Measurements from ENCODE around the gene STXBP4.

STXBP4 gene

DNA sequence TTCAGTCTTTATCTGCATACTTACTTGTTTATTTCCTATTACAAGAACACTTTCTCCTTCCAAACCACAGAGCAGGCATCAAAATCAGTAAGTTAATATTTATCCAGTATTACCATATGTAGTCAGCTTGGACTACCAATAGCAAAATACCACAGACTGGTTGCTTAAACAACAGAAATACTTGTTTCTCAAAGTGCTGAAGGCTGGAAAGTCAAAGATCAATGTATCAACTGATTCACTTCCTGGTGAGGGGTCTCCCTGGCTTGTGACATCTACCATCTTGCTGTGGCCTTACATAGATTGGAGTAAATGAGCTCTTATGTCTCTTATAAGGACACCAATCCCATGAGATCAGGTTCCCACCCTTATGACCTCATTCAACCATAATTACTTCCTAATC lies 2.6 kb downstream of the STXBP4 start:
- no peak for DNase-seq

DNA sequence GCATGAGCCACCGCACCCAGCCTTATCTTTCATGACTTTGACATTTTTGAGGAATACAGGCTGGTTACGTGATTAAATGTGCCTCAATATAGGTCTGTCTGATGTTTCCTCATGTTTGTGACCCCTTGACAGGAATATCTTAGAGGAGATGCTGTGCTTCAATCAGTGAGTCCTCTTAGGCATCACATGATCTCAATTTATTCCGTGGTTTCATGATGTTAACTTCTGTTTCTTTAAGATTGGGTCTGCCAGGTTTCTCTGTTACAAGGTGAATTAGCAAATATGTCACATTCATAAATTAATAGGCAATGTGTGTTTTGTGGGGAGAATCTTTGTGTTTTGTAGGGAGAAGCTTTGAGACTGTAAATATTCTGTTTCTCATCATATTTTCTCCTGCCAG lies 3.3 kb downstream of the STXBP4 start:
- no peak for DNase-seq

DNA sequence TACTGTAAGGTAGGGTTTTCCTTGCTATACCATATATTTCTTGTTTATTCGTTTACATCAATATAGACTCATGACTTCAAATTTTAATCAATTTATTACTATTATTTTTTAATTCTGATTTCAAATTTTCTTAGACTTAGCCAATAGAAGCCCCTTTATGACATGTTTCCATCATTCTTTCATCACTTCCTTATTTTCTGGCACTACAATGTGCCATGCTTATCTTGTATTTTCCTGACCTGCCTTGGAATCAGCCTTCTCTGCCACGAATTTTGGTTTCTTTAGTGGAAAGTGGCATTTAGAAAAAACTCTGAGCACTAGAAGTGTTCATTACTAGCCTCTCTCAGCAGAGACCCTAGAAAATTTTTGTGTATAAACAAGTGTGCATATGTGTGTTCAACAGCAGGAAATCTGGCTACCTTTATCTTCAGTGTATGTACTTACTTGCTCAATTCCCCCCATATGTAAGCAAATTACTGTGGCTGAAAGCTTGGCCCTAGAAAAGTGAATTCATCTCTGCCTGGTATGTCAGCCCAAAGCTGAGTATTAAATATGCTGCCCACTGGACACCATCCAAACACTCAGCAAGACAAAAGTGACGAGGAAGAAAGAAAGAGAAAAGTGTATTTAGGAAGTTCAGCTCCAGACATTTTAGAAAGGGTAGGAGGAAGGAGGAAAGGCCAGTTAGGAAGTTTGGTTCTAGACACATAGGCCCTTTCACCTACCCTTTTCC lies 4.0 kb downstream of the STXBP4 start:
- DNase-seq = no peak

GRCh38 chr17:54974759-54975158 lies 6.2 kb downstream of the STXBP4 start:
- DNase-seq = no peak

DNA sequence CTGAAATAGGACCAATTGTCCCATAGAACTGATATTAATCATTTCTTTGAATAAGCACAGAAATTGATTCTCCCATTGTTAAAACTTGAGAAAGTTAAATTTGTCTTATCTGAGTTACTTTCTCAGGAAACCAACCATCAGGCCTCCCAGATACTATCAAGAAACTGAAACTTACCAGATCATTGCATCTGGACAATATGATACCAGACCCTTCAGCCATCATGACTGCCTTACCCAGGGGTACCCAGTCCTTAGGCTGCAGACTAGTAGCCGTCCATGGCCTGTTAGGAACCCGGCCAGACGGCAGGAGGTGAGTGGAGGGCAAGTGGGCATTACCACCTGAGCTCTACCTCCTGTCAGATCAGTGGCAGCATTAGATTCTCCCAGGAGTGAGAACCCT lies 7.8 kb downstream of the STXBP4 start:
- DNase-seq = no peak

DNA sequence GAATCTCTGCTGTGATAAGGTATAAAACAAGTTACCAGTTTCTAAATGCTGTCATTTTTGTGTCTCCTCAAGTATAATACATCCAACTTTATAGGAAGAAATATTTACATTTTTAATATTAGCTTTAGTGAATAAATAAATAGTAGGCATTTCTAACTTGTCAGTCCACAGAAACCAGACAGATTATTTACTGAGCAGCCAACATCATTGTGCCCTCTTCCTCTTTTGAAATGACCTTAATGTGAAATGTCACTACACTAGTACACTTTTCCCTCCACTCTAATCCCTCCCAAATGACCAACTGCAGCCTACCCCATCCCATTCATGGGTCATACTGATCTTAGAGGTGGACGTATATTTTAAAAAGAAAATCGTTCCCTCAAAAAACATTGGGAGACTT lies 9.2 kb downstream of the STXBP4 start:
- DNase-seq = no peak

GRCh38 chr17:54979657-54980056 lies 11.1 kb downstream of the STXBP4 start:
- DNase-seq = no peak

DNA sequence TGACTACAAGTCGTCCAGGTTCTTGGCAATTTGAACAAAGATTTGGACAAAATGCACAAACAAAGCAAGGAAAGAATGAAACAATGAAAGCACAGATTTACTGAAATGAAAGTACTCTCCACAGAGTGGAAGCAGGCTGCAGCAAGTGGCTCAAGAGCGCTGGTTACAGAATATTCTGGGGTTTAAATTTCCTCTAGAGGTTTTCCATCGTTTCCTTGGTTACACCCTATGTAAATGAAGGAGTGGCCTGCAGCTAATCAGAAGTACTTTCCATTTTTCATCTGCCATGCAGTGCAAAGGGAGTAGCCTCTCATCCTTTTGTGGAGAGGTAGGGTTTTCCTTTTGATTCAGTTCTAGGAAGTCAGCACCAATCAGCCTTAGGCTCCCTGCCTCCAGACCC lies 11.8 kb downstream of the STXBP4 start:
- DNase-seq = no peak

- no peak for DNase-seq
These were observed 13.8 kb downstream of the STXBP4 start for GRCh38 chr17:54982399-54982798.

DNA sequence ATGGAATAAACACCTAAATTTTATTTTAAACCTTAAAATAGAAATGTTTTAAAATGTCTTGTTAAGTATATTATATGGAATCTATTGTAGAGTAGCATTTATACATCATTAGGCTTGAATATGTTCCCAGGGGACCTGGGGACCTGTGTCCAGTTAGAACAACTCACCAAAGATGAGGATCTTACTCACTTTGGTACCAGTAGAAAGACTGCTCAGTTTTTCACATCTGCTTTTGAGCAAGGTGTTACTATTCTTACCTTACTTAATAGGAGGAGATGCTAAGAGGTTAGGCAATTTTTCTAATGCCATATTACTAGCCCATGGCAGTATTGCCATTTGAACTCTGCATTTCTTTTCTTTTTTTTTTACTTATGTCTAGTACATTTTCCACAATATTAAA lies 14.7 kb downstream of the STXBP4 start:
- no peak for DNase-seq

- DNase-seq = no peak
These were observed 16.9 kb downstream of the STXBP4 start for GRCh38 chr17:54985476-54985875.

DNA sequence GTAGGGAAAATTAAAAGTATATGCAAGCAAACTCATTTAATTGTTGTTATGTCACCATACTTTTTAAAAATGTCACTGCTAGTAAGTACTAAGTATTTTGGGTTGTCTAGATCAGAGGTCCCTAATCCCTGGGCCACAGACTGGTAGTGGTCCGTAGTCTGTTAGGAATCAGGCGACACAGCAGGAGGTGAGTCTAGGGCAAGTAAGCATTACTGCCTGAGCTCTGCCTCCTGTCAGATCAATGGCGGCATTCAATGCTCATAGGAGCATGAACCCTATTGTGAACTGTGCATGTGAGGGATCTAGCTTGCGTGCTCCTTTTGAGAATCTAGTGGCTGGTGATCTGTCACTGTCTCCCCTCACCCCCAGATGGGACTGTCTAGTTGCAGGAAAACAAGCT lies 21.6 kb downstream of the STXBP4 start:
- no peak for DNase-seq

GRCh38 chr17:54991567-54991966 lies 23.0 kb downstream of the STXBP4 start:
- DNase-seq = no peak

DNA sequence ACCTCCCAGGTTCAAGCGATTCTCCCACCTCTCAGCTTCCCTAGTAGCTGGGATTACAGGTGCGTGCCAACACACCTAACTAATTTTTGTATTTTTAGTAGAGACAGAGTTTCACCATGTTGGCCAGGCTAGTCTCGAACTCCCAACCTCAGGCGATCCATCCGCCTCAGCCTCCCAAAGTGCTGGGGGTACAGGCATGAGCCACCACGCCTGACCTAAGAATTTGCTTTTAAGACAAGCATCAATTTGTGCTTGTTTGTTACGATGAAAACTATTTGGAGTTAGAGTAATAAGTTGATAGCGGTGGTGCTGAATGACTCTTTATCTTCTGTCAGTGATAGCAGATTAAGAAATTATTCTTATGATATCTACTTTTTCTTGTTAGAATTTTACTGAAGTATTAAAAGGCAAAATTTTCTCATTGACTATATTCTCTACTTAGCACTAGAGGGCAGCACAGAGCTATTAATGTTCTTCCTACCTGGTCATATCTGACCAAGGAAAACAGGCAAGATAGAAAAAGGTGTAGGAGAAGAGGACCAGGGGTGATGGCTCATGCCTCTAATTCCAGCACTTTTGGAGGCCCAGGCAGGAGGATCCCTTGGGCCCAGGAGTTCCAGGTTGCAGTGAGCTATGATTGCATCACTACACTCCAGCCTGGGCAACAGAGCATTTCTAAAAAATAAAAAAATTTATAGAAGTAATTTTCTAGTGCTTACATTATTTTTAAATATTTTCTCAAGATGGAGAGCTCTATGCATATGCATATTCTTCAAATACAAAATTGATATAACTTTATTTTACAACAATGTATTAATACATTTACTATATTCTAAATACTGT lies 24.5 kb downstream of the STXBP4 start:
- peak; percentile 62 to 77 (median 64) for DNase-seq

- no peak for DNase-seq
These were observed 27.9 kb downstream of the STXBP4 start for GRCh38 chr17:54996441-54996840.

DNA sequence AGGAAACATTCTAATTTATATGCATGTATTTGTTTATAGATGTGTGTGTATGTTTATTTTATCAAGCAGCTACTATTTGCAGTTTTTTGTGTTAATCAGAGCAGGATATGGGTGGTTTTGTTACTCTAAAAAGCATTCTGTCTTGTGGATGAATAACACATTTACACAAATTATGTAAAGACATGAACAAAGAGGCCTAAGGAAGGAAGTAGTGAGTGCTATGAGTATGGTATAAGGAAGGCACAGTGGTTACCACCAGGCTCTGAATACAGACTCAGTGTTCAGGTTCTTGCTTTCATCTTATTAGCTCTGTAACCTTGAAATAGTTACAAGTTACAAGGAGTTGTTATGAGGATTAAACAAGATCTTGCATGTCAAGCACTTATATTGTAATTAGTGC lies 33.9 kb downstream of the STXBP4 start:
- no peak for DNase-seq

- DNase-seq = no peak
These were observed 35.9 kb downstream of the STXBP4 start for GRCh38 chr17:55004484-55004883.

GRCh38 chr17:55005520-55005919 lies 37.0 kb downstream of the STXBP4 start:
- peak; percentile 24 to 29 (median 25) for DNase-seq

DNA sequence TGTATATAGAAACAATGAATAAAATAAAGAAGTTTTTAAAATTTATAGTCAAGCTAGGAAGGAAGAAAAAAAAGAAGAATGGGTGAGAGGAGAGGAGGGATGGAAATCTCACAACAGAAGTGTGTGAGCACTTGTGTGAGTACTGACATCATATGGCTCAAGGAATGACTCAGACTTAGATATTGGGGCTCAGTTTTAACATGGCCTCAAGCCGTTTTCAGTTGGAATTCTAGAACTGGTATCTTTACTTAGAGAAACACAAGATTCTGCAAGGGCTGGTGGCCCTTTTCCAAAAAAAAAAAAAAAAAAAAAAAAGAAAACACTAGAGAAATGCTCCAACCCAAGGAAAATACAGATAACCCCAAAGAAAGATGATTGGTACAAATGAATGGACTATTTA lies 55.1 kb downstream of the STXBP4 start:
- no peak for DNase-seq

GRCh38 chr17:55037828-55038227 lies 69.3 kb downstream of the STXBP4 start:
- DNase-seq = no peak

DNA sequence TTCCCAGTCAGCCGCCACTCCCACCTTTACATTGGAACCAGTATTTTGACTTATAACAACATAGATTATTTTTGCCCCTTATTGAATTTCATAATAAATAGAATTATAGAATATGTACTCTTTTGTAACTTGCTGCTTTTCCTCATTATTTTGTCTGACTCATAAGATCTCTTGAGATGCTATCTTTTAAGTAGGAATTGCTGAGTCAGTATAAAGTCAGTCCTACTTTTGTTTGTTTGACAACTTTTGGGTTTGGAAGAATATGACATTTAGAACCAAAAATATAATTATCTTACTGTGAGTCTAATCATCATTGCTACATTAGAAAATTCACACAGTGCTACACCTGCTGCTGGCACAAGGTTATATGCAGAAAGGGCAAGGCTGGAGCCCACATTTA lies 69.7 kb downstream of the STXBP4 start:
- no peak for DNase-seq

DNA sequence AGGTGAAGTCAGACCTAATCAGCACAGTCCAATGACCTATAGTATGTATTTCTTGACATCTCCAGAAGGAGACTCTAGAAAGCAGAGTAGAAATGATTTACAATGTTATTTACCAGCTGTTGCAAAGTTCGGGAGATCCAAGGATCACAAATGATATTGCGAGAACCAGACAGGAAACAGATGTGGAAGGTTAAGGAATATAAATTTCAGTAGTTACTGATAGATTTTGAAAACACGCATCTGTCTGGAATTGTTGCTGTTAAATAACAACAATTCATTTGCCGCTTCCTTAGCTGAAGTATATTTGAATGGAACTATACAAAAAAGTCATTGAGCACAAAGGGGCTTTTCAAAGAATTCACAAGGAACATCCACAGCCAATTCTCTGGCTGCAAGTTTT lies 72.0 kb downstream of the STXBP4 start:
- DNase-seq = no peak

DNA sequence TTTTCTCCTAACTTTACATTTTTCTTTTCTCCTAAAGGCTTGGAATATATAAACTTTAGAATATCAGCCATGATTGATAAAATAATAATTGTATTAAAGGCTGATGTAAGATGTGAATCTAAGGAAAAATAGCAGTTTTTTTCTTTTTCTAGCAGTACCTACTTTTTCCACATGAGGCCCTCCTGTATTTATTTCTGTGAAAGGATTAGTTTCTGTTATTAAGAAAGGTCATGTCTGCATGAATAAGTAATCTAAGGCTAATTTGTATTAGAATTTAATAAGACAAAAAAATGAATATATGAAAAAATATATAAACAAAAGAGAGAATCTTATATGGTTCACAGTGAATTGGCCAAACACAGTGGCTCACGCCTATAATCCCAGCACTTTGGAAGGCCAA lies 85.3 kb downstream of the STXBP4 start:
- DNase-seq = peak in 2 of 3 donors; percentile 6 to 31

DNA sequence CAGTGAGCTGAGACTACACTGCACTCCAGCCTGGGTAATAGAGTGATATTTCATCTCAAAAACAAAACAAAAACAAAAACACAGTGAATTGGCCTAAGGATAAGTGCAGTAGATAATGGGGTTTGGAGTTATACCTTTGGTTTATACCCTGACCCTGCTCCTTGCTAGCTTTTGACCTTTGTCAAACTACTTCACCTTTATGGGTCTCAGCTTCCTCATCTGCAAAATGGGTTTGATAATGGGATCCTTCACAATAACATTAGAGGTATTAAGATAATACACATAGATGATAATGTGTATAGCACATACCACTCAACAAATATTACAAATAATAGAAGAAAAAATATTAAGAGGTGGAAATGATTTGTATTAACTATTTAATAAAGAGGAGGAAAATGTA lies 85.9 kb downstream of the STXBP4 start:
- no peak for DNase-seq

DNA sequence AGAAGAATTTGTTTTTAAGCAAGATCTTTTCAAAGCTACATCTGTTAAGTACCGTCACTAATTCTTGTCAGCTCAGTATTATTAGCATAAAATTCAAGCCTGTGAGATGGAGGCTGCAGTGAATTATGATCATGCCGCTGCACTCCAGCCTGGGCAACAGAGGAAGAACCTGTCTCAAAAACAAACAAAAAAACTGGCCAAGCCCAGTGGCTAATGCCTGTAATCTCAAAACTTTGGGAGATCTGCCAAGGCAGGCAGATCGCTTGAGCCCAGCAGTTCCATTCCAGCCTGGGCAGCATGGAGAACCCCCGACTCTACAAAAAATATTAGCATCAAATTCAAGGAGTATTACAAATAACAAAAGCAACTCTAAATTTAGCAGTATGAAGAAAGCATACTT lies 88.0 kb downstream of the STXBP4 start:
- DNase-seq = no peak

Data from suppressor macrophage treated with lipopolysaccharide for 1 hour (primary cell).